MG63 (cell line): ENCODE data around the gene BLM. TPM values are rescaled to one million over a fixed set of nuclear protein-coding genes. Genes with fewer than 3 reads are reported as not detected.

ENCODE experiments used
- DNase-seq: peaks from one replicate; pipeline ENCODE4 v3.0.0-alpha.2; 2020
- H3K27me3 ChIP-seq: fragments of 250-450 bp; sonication (Bioruptor Pico); 2 replicates; pipeline ENCODE4 v1.5.1; 2020; ENCODE audit warnings: mild to moderate bottlenecking, moderate library complexity
- H3K36me3 ChIP-seq: fragments of 250-450 bp; sonication (Bioruptor Pico); 2 replicates; pipeline ENCODE4 v1.5.1; 2020; ENCODE audit warnings: mild to moderate bottlenecking, moderate library complexity
- H3K4me3 ChIP-seq: fragments of 250-450 bp; sonication (Bioruptor Pico); 2 replicates; pipeline ENCODE4 v1.5.1; 2020; ENCODE audit warnings: mild to moderate bottlenecking, moderate library complexity
- H3K9me3 ChIP-seq: fragments of 250-450 bp; sonication (Bioruptor Pico); 2 replicates; pipeline ENCODE4 v1.5.1; 2020; ENCODE audit warnings: mild to moderate bottlenecking, moderate library complexity
- total RNA-seq: library from RNA; depleted of rRNA; stranded (reverse); fragments of >200 nt; shearing (Covaris generic); gene quantifications from 2 replicates; pipeline ENCODE4 v1.2.3, GENCODE V29; 2014; ENCODE audit warnings: low replicate concordance

Gene BLM
- total RNA-seq, 1 experiment from 2014 or later: 26.4 TPM

- no peaks in the 10 kb centered on the region for H3K9me3 ChIP-seq
- H3K4me3 ChIP-seq: no peak overlapping the region
- peaks cover 13% of the 10 kb centered on the region for H3K36me3 ChIP-seq
- DNase-seq: no peak
- H3K27me3 ChIP-seq: no peaks in the 10 kb centered on the region
These were observed 33.0 kb downstream of the BLM start for GRCh38 chr15:90750186-90750585.

- Histone ChIP-seq H3K27me3 (no peaks in the 10 kb centered on the region), H3K9me3 (no peaks in the 10 kb centered on the region), H3K4me3 (no peak overlapping the region), H3K36me3 (peaks cover 13% of the 10 kb centered on the region)
- DNase-seq: no peak
These were observed 34.2 kb downstream of the BLM start for GRCh38 chr15:90751300-90751825.

GRCh38 chr15:90756916-90757315 is 39.8 kb downstream of the BLM start:
- no peak for DNase-seq
- H3K27me3 ChIP-seq: no peaks in the 10 kb centered on the region
- H3K9me3 ChIP-seq: no peaks in the 10 kb centered on the region
- peaks cover 9% of the 10 kb centered on the region; the same call in 1 of the 2 replicates for H3K36me3 ChIP-seq
- H3K4me3 ChIP-seq: no peak overlapping the region

- DNase-seq: no peak
- no peak overlapping the region for H3K4me3 ChIP-seq
These were observed 40.3 kb downstream of the BLM start for GRCh38 chr15:90757461-90757860.

GRCh38 chr15:90760661-90761232 is 43.6 kb downstream of the BLM start:
- DNase-seq: no peak
- Histone ChIP-seq H3K36me3 (peaks cover 13% of the 10 kb centered on the region), H3K9me3 (no peaks in the 10 kb centered on the region), H3K4me3 (no peak overlapping the region), H3K27me3 (no peaks in the 10 kb centered on the region)

More at GRCh38 chr15:90757461-90757860, 40.3 kb downstream of the BLM start:
- Histone ChIP-seq H3K27me3 (no peaks in the 10 kb centered on the region), H3K36me3 (peaks cover 9% of the 10 kb centered on the region; the same call in 1 of the 2 replicates), H3K9me3 (no peaks in the 10 kb centered on the region)

GRCh38 chr15:90761629-90762028 is 44.5 kb downstream of the BLM start:
- DNase-seq: no peak
- peaks cover 20% of the 10 kb centered on the region for H3K36me3 ChIP-seq
- H3K9me3 ChIP-seq: no peaks in the 10 kb centered on the region
- H3K27me3 ChIP-seq: no peaks in the 10 kb centered on the region
- H3K4me3 ChIP-seq: no peak overlapping the region

GRCh38 chr15:90762109-90762508 is 45.0 kb downstream of the BLM start:
- Histone ChIP-seq H3K9me3 (no peaks in the 10 kb centered on the region), H3K4me3 (no peak overlapping the region), H3K27me3 (no peaks in the 10 kb centered on the region), H3K36me3 (peaks cover 22% of the 10 kb centered on the region; the same call in 1 of the 2 replicates)
- no peak for DNase-seq

- no peaks in the 10 kb centered on the region for H3K9me3 ChIP-seq
- peaks cover 25% of the 10 kb centered on the region for H3K36me3 ChIP-seq
- H3K4me3 ChIP-seq: no peak overlapping the region
- H3K27me3 ChIP-seq: no peaks in the 10 kb centered on the region
- no peak for DNase-seq
These were observed 46.4 kb downstream of the BLM start for GRCh38 chr15:90763366-90764099.

GRCh38 chr15:90765531-90765930 is 48.4 kb downstream of the BLM start:
- Histone ChIP-seq H3K27me3 (no peaks in the 10 kb centered on the region), H3K36me3 (peaks cover 23% of the 10 kb centered on the region), H3K4me3 (no peak overlapping the region), H3K9me3 (no peaks in the 10 kb centered on the region)
- DNase-seq: no peak

- Histone ChIP-seq H3K4me3 (no peak overlapping the region), H3K27me3 (no peaks in the 10 kb centered on the region), H3K36me3 (peaks cover 23% of the 10 kb centered on the region), H3K9me3 (no peaks in the 10 kb centered on the region)
- no peak for DNase-seq
These were observed 48.8 kb downstream of the BLM start for GRCh38 chr15:90765966-90766365.

- Histone ChIP-seq H3K36me3 (peaks cover 27% of the 10 kb centered on the region), H3K4me3 (no peak overlapping the region), H3K9me3 (no peaks in the 10 kb centered on the region), H3K27me3 (no peaks in the 10 kb centered on the region)
- no peak for DNase-seq
These were observed 52.2 kb downstream of the BLM start for GRCh38 chr15:90769375-90769774.

- no peak for DNase-seq
- no peaks in the 10 kb centered on the region for H3K9me3 ChIP-seq
- H3K36me3 ChIP-seq: peaks cover 11% of the 10 kb centered on the region
These were observed 56.3 kb downstream of the BLM start for GRCh38 chr15:90773485-90773884.

GRCh38 chr15:90774731-90775514 is 57.8 kb downstream of the BLM start:
- Histone ChIP-seq H3K36me3 (peaks cover 11% of the 10 kb centered on the region), H3K4me3 (no peak overlapping the region)
- DNase-seq: peak; percentile 7

More at GRCh38 chr15:90773485-90773884, 56.3 kb downstream of the BLM start:
- no peak overlapping the region for H3K4me3 ChIP-seq
- H3K27me3 ChIP-seq: no peaks in the 10 kb centered on the region

GRCh38 chr15:90780916-90781315 is 63.8 kb downstream of the BLM start:
- no peaks in the 10 kb centered on the region for H3K9me3 ChIP-seq
- peaks cover 17% of the 10 kb centered on the region for H3K36me3 ChIP-seq
- no peak for DNase-seq
- no peaks in the 10 kb centered on the region for H3K27me3 ChIP-seq
- H3K4me3 ChIP-seq: no peak overlapping the region

More at GRCh38 chr15:90774731-90775514, 57.8 kb downstream of the BLM start:
- Histone ChIP-seq H3K27me3 (no peaks in the 10 kb centered on the region), H3K9me3 (no peaks in the 10 kb centered on the region)

GRCh38 chr15:90782442-90782841 is 65.3 kb downstream of the BLM start:
- DNase-seq: no peak
- Histone ChIP-seq H3K27me3 (no peaks in the 10 kb centered on the region), H3K4me3 (no peak overlapping the region), H3K9me3 (no peaks in the 10 kb centered on the region), H3K36me3 (peaks cover 17% of the 10 kb centered on the region)

- no peak for DNase-seq
- Histone ChIP-seq H3K4me3 (no peak overlapping the region), H3K36me3 (peaks cover 17% of the 10 kb centered on the region), H3K9me3 (no peaks in the 10 kb centered on the region), H3K27me3 (no peaks in the 10 kb centered on the region)
These were observed 70.7 kb downstream of the BLM start for GRCh38 chr15:90787881-90788280.

- H3K4me3 ChIP-seq: no peak overlapping the region
- no peaks in the 10 kb centered on the region for H3K27me3 ChIP-seq
- H3K36me3 ChIP-seq: peaks cover 24% of the 10 kb centered on the region
- no peak for DNase-seq
- H3K9me3 ChIP-seq: no peaks in the 10 kb centered on the region
These were observed 72.3 kb downstream of the BLM start for GRCh38 chr15:90789462-90789861.
